GM12878 (cell line): ENCODE measurements around the gene RNASEH2A. TPM values are rescaled to one million over a fixed set of nuclear protein-coding genes. Genes with fewer than 3 reads are reported as not detected.
A peak's percentile ranks its signal among the peaks of the same experiment; 100 is the strongest.

Source experiments
- ATAC-seq: fragments of 200-7000 bp; cut with Tn5 transposase; 3 replicates; pipeline ENCODE4 v1.9.1; 2020; ENCODE audit warnings: mild to moderate bottlenecking, moderate library complexity
- BruUV-seq: library from RNA; stranded (reverse); fragments of 400-500 nt; replicated peaks from 2 replicates; lab custom pipeline; 2021; lab: Mats Ljungman, UMichigan
- CTCF ChIA-PET: fragments of 300-600 bp; sonication (Branson Sonifier 250); formaldehyde crosslinking; extraction: SDS; loops from one replicate; lab custom pipeline; 2021; ENCODE audit warnings: inconsistent platforms; lab: Yijun Ruan, JAX
- POLR2A ChIA-PET: fragments of 350-600 bp; formaldehyde crosslinking; extraction: SDS; loops from one replicate; lab custom pipeline; 2021; ENCODE audit warnings: inconsistent platforms; lab: Charles Lee
- RAD21 ChIA-PET: fragments of 300-600 bp; sonication (Branson Sonifier 250); formaldehyde crosslinking; loops from one replicate; lab custom pipeline; 2023; ENCODE audit warnings: antibody characterized with exemption; ENCODE audit not compliant: unreplicated experiment; lab: Charles Lee
- SMC1A ChIA-PET: fragments of 300-600 bp; sonication (Branson Sonifier 250); formaldehyde crosslinking; loops from one replicate; lab custom pipeline; 2023; ENCODE audit not compliant: unreplicated experiment, uncharacterized antibody; lab: Charles Lee
- DNase-seq: peaks from one replicate; pipeline ENCODE4 v3.0.0-alpha.2; 2011; ENCODE audit warnings: low read depth, low spot score
- FAIRE-seq: peaks from 3 replicates; lab custom pipeline; 2011; peaks lifted over from hg19 to GRCh38; lab: Jason Lieb, UNC
- H2AFZ ChIP-seq: 2 replicates; pipeline ENCODE4 v1.6.0; 2011; ENCODE audit warnings: low read depth, low read length, control low read depth; ENCODE audit not compliant: control insufficient read depth
- H3K27ac ChIP-seq: 2 replicates; pipeline ENCODE4 v1.5.1; 2011; ENCODE audit warnings: control low read depth; ENCODE audit not compliant: control insufficient read depth, insufficient read depth
- H3K27me3 ChIP-seq, 2 experiments: replicated peaks in 1 of 2; 2 replicates each; pipeline versions ENCODE4 v1.6.0 to v1.6.1; 2011; ENCODE audit warnings: low read length in 1 of 2; ENCODE audit not compliant: control insufficient read depth in 2 of 2, insufficient read depth in 2 of 2
- H3K36me3 ChIP-seq, 2 experiments: 2 replicates each; pipeline ENCODE4 v1.5.1; 2011; ENCODE audit warnings: low read length in 1 of 2; ENCODE audit not compliant: control insufficient read depth in 2 of 2, insufficient read depth in 2 of 2
- H3K4me1 ChIP-seq: 2 replicates; pipeline ENCODE4 v1.6.1; 2011; ENCODE audit warnings: mild to moderate bottlenecking, low read length, moderate library complexity, mixed read lengths; ENCODE audit not compliant: control insufficient read depth, insufficient read depth
- H3K4me2 ChIP-seq: 2 replicates; pipeline ENCODE4 v1.6.0; 2011; ENCODE audit warnings: control low read depth; ENCODE audit not compliant: control insufficient read depth, insufficient read depth
- H3K4me3 ChIP-seq: fragments of 200-600 bp; sonication (generic); 2 replicates; pipeline ENCODE4 v1.5.1; 2016
- H3K79me2 ChIP-seq: 2 replicates; pipeline ENCODE4 v1.6.0; 2011; ENCODE audit warnings: low read length; ENCODE audit not compliant: control insufficient read depth, insufficient read depth
- H3K9ac ChIP-seq: 2 replicates; pipeline ENCODE4 v1.8.0; 2011; ENCODE audit warnings: low read length, control low read depth, mixed read lengths; ENCODE audit not compliant: control insufficient read depth, insufficient read depth
- H3K9me3 ChIP-seq: replicated peaks from 3 replicates; pipeline ENCODE4 v1.5.1; 2011; ENCODE audit warnings: mild to moderate bottlenecking, low read length; ENCODE audit not compliant: control insufficient read depth, insufficient read depth
- H4K20me1 ChIP-seq: 2 replicates; pipeline ENCODE4 v1.6.0; 2011; ENCODE audit not compliant: control insufficient read depth, insufficient read depth
- BCL11A ChIP-seq: IDR thresholded peaks from 2 replicates; pipeline ENCODE4 v1.6.1; 2011; ENCODE audit warnings: low read depth, low read length
- CHD2 ChIP-seq: IDR thresholded peaks from 2 replicates; pipeline ENCODE4 v1.6.1; 2011; ENCODE audit warnings: low read depth, low read length, improper control_type of control experiment, borderline replicate concordance
- ESRRA ChIP-seq: IDR thresholded peaks from 2 replicates; pipeline ENCODE4 v1.6.1; 2012; ENCODE audit warnings: mild to moderate bottlenecking, low read length, improper control_type of control experiment
- FOS ChIP-seq: IDR thresholded peaks from 3 replicates; pipeline ENCODE4 v1.6.1; 2011; ENCODE audit warnings: borderline replicate concordance; ENCODE audit not compliant: insufficient read length; ENCODE audit errors: extremely low read depth
- HSF1 ChIP-seq: fragments of 150-350 bp; IDR thresholded peaks from 2 replicates; pipeline ENCODE4 v1.6.1; 2014; ENCODE audit warnings: mild to moderate bottlenecking, low read depth, low read length
- IKZF1 ChIP-seq: fragments of 450-650 bp; conservative IDR thresholded peaks from 2 replicates; pipeline ENCODE4 v1.6.1; 2017; ENCODE audit warnings: antibody characterized with exemption, mild to moderate bottlenecking
- MAX ChIP-seq: IDR thresholded peaks from 2 replicates; pipeline ENCODE4 v1.6.1; 2012; ENCODE audit warnings: low read depth, low read length, improper control_type of control experiment
- NR2F1 ChIP-seq: fragments of 450-650 bp; conservative IDR thresholded peaks from 2 replicates; pipeline ENCODE4 v1.6.1; 2017; ENCODE audit warnings: mild to moderate bottlenecking
- POLR2A ChIP-seq: IDR thresholded peaks from 2 replicates; pipeline ENCODE4 v1.6.1; 2011; ENCODE audit warnings: low read depth, mild to moderate bottlenecking, low read length
- SIX5 ChIP-seq: IDR thresholded peaks from 2 replicates; pipeline ENCODE4 v1.6.1; 2011; ENCODE audit warnings: mild to moderate bottlenecking, low read depth, low read length, moderate library complexity; ENCODE audit not compliant: severe bottlenecking
- SMC3 ChIP-seq: IDR thresholded peaks from 2 replicates; pipeline ENCODE4 v1.6.1; 2011; ENCODE audit warnings: low read length, improper control_type of control experiment, borderline replicate concordance
- SP1 ChIP-seq: IDR thresholded peaks from one replicate; pipeline ENCODE4 v1.6.1; 2011; ENCODE audit warnings: low read depth, low read length
- TCF12 ChIP-seq: IDR thresholded peaks from 2 replicates; pipeline ENCODE4 v1.6.1; 2011; ENCODE audit warnings: low read depth, mild to moderate bottlenecking, low read length
- WGBS: methylation state at CpG from one replicate; pipeline ENCODE4 v1.1.6; 2016; ENCODE audit warnings: low lambda C conversion rate; ENCODE audit not compliant: insufficient replicate concordance, insufficient coverage; ENCODE audit errors: missing lambda C conversion rate; 5-methylcytosine and 5-hydroxymethylcytosine counted together
- in situ Hi-C: fragments of 300-500 bp; cut with MboI; formaldehyde crosslinking; loops from 9 replicates; pipeline ENCODE4 v1.14.3; 2018; ENCODE audit warnings: mixed read lengths
- intact Hi-C: fragments of 100-400 bp; cut with micrococcal nuclease; formaldehyde crosslinking; loops from one replicate; pipeline ENCODE4 v1.14.2; 2022; ENCODE audit not compliant: unreplicated experiment
- polyA plus RNA-seq, 11 experiments: library from polyadenylated mRNA; depleted of rRNA in 4 of 11; unstranded in 6 of 11; stranded (reverse) in 5 of 11; fragments of >200 nt; fragmentation: Nextera tagmentation in 4 of 11; fragmentation: Illumina TruSeq in 1 of 11; extraction: Ambion mirVana in 4 of 11; extraction: Trizol in 1 of 11; gene quantifications; 1 replicate in 1 of 11; 2 replicates in 10 of 11; pipeline versions ENCODE4 v1.2.1 to v1.2.3, GENCODE V29; 2011 to 2016; ENCODE audit warnings: inconsistent platforms in 2 of 11, missing spikeins in 2 of 11, low read depth in 1 of 11
- total RNA-seq, 4 experiments: library from RNA; depleted of rRNA in 3 of 4; stranded (reverse); fragments of >200 nt in 3 of 4; fragmentation: Illumina TruSeq in 1 of 4; extraction: Trizol in 1 of 4; gene quantifications; 2 replicates each; pipeline versions ENCODE4 v1.2.1 to v1.2.3, GENCODE V29; 2013 to 2021
- TF ChIP-seq, protein P1 (sequence below): fragments of 450-650 bp; IDR thresholded peaks from 2 replicates; pipeline ENCODE4 v1.6.1; 2017; ENCODE audit warnings: mild to moderate bottlenecking, moderate library complexity
- TF ChIP-seq, protein P2 (sequence below): IDR thresholded peaks from 2 replicates; pipeline ENCODE4 v1.6.1; 2011; ENCODE audit warnings: borderline replicate concordance, low read depth, mild to moderate bottlenecking, moderate library complexity, low read length; ENCODE audit not compliant: insufficient read depth, poor library complexity, severe bottlenecking
- TF ChIP-seq, protein P3 (sequence below): fragments of 450-650 bp; IDR thresholded peaks from 2 replicates; pipeline ENCODE4 v1.6.1; 2017; ENCODE audit warnings: mild to moderate bottlenecking

The RNASEH2A gene
- total and polyA plus RNA-seq, 10 of the 15 experiments (the other 5 are each of a cell fraction or from before 2014, with no cell fraction given): 17.4 to 103 (median 40.4) TPM

DNA sequence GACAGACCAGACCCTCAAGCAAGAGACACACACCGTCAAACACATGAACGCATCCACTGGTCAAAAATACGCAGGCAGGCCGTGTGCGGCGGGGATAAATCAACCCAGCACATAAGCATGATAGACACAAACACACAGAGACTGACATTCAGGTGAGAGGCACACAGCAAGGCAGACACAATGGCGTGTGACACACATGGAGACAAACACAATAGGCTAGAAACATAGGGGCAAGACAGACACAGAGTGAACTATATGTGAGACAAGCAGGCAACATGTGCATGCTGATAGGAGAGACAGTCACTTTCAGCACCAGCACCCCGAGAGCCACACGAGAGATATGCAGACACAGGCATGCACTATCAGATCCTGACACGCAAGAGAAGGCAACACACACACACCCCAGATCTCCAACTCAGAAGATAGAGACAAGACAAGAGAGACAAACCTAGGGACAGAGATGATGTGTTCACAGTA lies 22.0 kb upstream of the RNASEH2A start:
- no peak for FAIRE-seq
- no peak overlapping the region; the same call in 1 of the 2 replicates for H2AFZ ChIP-seq
- H3K4me1 ChIP-seq: peaks cover 73% of the 10 kb centered on the region
- ChIA-PET POLR2A (no interaction called here), RAD21 (interaction anchor here (2.7 kb wide), 1 partner anchor 12 kb away, joined by 23 read pairs; no protein-coding TSS in a partner anchor), SMC1A (no interaction called here), CTCF (no interaction called here)
- DNase-seq: no peak
- H3K9ac ChIP-seq: 0 out of 2 replicates have a peak overlapping the region, but pooled peaks have one; percentile 21
- no peak for ATAC-seq
- in situ Hi-C loops (no loop called here), intact Hi-C loops (loop anchor here (5.0 to 10.0 kb wide), 2 partner anchors 172 to 1690 kb away; partner anchors contain the start of genes ZNF490 and ZNF791)
- WGBS: 14% methylated on average over 10 of the region's 10 CpGs
- no peak overlapping the region for H3K4me3 ChIP-seq
- no peaks in the 10 kb centered on the region for H3K36me3 ChIP-seq
- H3K4me2 ChIP-seq: peak overlapping the region; percentile 77
- H4K20me1 ChIP-seq: no peaks in the 10 kb centered on the region
- H3K79me2 ChIP-seq: peaks cover 15% of the 10 kb centered on the region
- BruUV-seq: no TSS peak
- peak overlapping the region; percentile 97 for H3K27ac ChIP-seq
- H3K9me3 ChIP-seq: no peaks in the 10 kb centered on the region
- no peaks in the 10 kb centered on the region for H3K27me3 ChIP-seq
- TF ChIP-seq CHD2: 0 out of 2 replicates have a peak, but pooled peaks have one; percentile 4
- TF ChIP-seq SMC3: no peak
- TF ChIP-seq, protein P1, sequence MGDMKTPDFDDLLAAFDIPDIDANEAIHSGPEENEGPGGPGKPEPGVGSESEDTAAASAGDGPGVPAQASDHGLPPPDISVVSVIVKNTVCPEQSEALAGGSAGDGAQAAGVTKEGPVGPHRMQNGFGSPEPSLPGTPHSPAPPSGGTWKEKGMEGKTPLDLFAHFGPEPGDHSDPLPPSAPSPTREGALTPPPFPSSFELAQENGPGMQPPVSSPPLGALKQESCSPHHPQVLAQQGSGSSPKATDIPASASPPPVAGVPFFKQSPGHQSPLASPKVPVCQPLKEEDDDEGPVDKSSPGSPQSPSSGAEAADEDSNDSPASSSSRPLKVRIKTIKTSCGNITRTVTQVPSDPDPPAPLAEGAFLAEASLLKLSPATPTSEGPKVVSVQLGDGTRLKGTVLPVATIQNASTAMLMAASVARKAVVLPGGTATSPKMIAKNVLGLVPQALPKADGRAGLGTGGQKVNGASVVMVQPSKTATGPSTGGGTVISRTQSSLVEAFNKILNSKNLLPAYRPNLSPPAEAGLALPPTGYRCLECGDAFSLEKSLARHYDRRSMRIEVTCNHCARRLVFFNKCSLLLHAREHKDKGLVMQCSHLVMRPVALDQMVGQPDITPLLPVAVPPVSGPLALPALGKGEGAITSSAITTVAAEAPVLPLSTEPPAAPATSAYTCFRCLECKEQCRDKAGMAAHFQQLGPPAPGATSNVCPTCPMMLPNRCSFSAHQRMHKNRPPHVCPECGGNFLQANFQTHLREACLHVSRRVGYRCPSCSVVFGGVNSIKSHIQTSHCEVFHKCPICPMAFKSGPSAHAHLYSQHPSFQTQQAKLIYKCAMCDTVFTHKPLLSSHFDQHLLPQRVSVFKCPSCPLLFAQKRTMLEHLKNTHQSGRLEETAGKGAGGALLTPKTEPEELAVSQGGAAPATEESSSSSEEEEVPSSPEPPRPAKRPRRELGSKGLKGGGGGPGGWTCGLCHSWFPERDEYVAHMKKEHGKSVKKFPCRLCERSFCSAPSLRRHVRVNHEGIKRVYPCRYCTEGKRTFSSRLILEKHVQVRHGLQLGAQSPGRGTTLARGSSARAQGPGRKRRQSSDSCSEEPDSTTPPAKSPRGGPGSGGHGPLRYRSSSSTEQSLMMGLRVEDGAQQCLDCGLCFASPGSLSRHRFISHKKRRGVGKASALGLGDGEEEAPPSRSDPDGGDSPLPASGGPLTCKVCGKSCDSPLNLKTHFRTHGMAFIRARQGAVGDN: no peak
- 0 out of 2 replicates have a peak, but pooled peaks have one; percentile 23 for TF ChIP-seq POLR2A
- TF ChIP-seq, protein P2, sequence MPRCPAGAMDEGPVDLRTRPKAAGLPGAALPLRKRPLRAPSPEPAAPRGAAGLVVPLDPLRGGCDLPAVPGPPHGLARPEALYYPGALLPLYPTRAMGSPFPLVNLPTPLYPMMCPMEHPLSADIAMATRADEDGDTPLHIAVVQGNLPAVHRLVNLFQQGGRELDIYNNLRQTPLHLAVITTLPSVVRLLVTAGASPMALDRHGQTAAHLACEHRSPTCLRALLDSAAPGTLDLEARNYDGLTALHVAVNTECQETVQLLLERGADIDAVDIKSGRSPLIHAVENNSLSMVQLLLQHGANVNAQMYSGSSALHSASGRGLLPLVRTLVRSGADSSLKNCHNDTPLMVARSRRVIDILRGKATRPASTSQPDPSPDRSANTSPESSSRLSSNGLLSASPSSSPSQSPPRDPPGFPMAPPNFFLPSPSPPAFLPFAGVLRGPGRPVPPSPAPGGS: no peak
- no peak for TF ChIP-seq IKZF1
- no peak for TF ChIP-seq FOS
- TF ChIP-seq NR2F1: no peak
- TF ChIP-seq ESRRA: no peak
- no peak for TF ChIP-seq SIX5
- TF ChIP-seq TCF12: no peak
- 0 out of 2 replicates have a peak, but pooled peaks have one; percentile 45 for TF ChIP-seq MAX
- no peak for TF ChIP-seq HSF1
- TF ChIP-seq SP1: no peak
- TF ChIP-seq BCL11A: no peak
- TF ChIP-seq, protein P3, sequence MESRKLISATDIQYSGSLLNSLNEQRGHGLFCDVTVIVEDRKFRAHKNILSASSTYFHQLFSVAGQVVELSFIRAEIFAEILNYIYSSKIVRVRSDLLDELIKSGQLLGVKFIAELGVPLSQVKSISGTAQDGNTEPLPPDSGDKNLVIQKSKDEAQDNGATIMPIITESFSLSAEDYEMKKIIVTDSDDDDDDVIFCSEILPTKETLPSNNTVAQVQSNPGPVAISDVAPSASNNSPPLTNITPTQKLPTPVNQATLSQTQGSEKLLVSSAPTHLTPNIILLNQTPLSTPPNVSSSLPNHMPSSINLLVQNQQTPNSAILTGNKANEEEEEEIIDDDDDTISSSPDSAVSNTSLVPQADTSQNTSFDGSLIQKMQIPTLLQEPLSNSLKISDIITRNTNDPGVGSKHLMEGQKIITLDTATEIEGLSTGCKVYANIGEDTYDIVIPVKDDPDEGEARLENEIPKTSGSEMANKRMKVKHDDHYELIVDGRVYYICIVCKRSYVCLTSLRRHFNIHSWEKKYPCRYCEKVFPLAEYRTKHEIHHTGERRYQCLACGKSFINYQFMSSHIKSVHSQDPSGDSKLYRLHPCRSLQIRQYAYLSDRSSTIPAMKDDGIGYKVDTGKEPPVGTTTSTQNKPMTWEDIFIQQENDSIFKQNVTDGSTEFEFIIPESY: 0 out of 2 replicates have a peak, but pooled peaks have one; percentile 16
